SU-DHL-6 (cell line): ENCODE data around the gene PRSS27.

Source experiments
- H2AFZ ChIP-seq: fragments of 200-600 bp; sonication (generic); 2 replicates; pipeline ENCODE4 v1.6.1; 2014; ENCODE audit warnings: low read depth, mild to moderate bottlenecking, moderate library complexity, mixed read lengths, antibody characterized with exemption, low read length; ENCODE audit not compliant: severe bottlenecking
- H3F3A ChIP-seq: fragments of 200-600 bp; shearing (Covaris generic); 2 replicates; pipeline ENCODE4 v1.6.0; 2016; ENCODE audit warnings: antibody characterized with exemption, mild to moderate bottlenecking; ENCODE audit not compliant: insufficient read depth
- H3K27ac ChIP-seq: fragments of 200-600 bp; sonication (generic); 2 replicates; pipeline ENCODE4 v1.5.1; 2016; ENCODE audit warnings: low read depth, mild to moderate bottlenecking, low read length, moderate library complexity, mixed read lengths
- H3K27me3 ChIP-seq: fragments of 200-600 bp; sonication (generic), shearing (Covaris generic); 2 replicates; pipeline ENCODE4 v1.6.0; 2014; ENCODE audit warnings: mild to moderate bottlenecking, low read length
- H3K36me3 ChIP-seq: fragments of 200-600 bp; sonication (generic); 2 replicates; pipeline ENCODE4 v1.6.1; 2014; ENCODE audit warnings: mild to moderate bottlenecking, low read length, mixed read lengths
- H3K4me2 ChIP-seq: fragments of 300-600, 200-600 bp; shearing (Covaris generic), sonication (generic); 2 replicates; pipeline ENCODE4 v1.6.0; 2014; ENCODE audit warnings: low read length, low read depth, mild to moderate bottlenecking; ENCODE audit not compliant: poor library complexity, severe bottlenecking
- H3K4me3 ChIP-seq: fragments of 200-600 bp; sonication (generic); 2 replicates; pipeline ENCODE4 v1.5.1; 2014; ENCODE audit warnings: antibody characterized with exemption, low read length, mild to moderate bottlenecking, mixed read lengths; ENCODE audit not compliant: insufficient read depth, poor library complexity, severe bottlenecking
- H3K79me2 ChIP-seq: fragments of 200-600 bp; sonication (generic); 2 replicates; pipeline ENCODE4 v1.6.1; 2014; ENCODE audit warnings: mild to moderate bottlenecking, low read length, moderate library complexity; ENCODE audit not compliant: insufficient read depth
- H3K9ac ChIP-seq: fragments of 200-600 bp; sonication (generic); 2 replicates; pipeline ENCODE4 v1.7.0; 2014; ENCODE audit warnings: mild to moderate bottlenecking, low read length
- H3K9me2 ChIP-seq: fragments of 200-600 bp; sonication (generic); replicated peaks from 2 replicates; pipeline ENCODE4 v1.6.1; 2014; ENCODE audit warnings: low read length; ENCODE audit not compliant: insufficient read depth
- H3K9me3 ChIP-seq: fragments of 200-600 bp; sonication (generic); 2 replicates; pipeline ENCODE4 v1.6.1; 2014; ENCODE audit warnings: low read length, mixed read lengths; ENCODE audit not compliant: insufficient read depth
- H4K20me1 ChIP-seq: fragments of 200-600 bp; sonication (generic); 2 replicates; pipeline ENCODE4 v1.6.1; 2014; ENCODE audit warnings: low read depth, mild to moderate bottlenecking, antibody characterized with exemption, low read length, moderate library complexity, mixed read lengths
- EZH2phosphoT487 ChIP-seq: fragments of 200-600 bp; sonication (generic), shearing (Covaris generic); conservative IDR thresholded peaks from 2 replicates; pipeline ENCODE4 v1.6.1; 2018; ENCODE audit warnings: mild to moderate bottlenecking, antibody characterized with exemption, low read length, moderate library complexity, mixed read lengths
- TF ChIP-seq, protein P1 (sequence below): fragments of 200-600 bp; sonication (generic); IDR thresholded peaks from one replicate; pipeline ENCODE4 v1.5.1; 2017; ENCODE audit warnings: antibody characterized with exemption, mild to moderate bottlenecking, low read length, moderate library complexity; ENCODE audit not compliant: insufficient read depth, poor library complexity, severe bottlenecking

The PRSS27 gene

DNA sequence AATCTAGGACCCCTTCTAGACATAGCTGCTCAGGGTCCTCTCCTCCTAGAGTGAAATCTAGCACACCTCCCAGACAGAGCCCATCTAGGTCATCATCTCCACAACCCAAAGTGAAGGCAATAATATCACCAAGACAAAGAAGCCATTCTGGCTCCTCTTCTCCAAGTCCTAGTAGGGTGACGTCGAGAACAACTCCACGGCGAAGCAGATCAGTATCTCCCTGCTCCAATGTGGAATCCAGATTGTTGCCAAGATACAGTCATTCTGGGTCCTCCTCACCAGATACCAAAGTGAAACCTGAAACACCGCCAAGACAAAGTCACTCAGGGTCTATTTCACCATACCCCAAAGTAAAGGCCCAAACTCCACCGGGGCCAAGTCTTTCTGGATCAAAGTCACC lies 43.1 kb upstream of the PRSS27 start:
- no peak overlapping the region for H3K4me3 ChIP-seq
- H3K79me2 ChIP-seq, result peaks cover 78% of the 10 kb centered on the region
- no peak overlapping the region for H3K4me2 ChIP-seq
- no peaks in the 10 kb centered on the region for H3K27me3 ChIP-seq
- TF ChIP-seq, protein P1, sequence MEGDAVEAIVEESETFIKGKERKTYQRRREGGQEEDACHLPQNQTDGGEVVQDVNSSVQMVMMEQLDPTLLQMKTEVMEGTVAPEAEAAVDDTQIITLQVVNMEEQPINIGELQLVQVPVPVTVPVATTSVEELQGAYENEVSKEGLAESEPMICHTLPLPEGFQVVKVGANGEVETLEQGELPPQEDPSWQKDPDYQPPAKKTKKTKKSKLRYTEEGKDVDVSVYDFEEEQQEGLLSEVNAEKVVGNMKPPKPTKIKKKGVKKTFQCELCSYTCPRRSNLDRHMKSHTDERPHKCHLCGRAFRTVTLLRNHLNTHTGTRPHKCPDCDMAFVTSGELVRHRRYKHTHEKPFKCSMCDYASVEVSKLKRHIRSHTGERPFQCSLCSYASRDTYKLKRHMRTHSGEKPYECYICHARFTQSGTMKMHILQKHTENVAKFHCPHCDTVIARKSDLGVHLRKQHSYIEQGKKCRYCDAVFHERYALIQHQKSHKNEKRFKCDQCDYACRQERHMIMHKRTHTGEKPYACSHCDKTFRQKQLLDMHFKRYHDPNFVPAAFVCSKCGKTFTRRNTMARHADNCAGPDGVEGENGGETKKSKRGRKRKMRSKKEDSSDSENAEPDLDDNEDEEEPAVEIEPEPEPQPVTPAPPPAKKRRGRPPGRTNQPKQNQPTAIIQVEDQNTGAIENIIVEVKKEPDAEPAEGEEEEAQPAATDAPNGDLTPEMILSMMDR, result no peak
- no peak for TF ChIP-seq EZH2phosphoT487
- no peaks in the 10 kb centered on the region for H3K9me2 ChIP-seq
- H3K9me3 ChIP-seq, result no peaks in the 10 kb centered on the region
- H3K36me3 ChIP-seq, result peaks cover 60% of the 10 kb centered on the region
- H2AFZ ChIP-seq, result no peak overlapping the region
- no peak overlapping the region for H3K27ac ChIP-seq
- H4K20me1 ChIP-seq, result peaks cover 18% of the 10 kb centered on the region; the same call in 1 of the 2 replicates
- no peak overlapping the region for H3K9ac ChIP-seq
- 0 out of 2 replicates have a peak, but pooled peaks cover 7% of the 10 kb centered on the region for H3F3A ChIP-seq

DNA sequence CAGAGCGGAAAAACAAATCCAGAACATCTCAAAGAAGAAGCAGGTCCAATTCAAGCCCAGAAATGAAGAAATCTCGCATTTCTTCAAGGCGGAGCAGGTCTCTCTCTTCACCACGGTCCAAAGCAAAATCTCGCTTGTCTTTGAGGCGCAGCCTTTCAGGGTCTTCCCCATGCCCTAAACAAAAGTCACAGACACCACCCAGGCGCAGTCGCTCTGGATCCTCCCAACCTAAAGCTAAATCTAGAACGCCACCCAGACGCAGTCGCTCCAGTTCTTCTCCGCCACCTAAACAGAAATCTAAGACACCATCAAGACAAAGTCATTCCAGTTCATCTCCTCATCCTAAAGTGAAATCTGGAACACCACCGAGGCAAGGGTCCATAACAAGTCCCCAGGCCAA lies 42.7 kb upstream of the PRSS27 start:
- Histone ChIP-seq H3K36me3 (peaks cover 64% of the 10 kb centered on the region), H3F3A (0 out of 2 replicates have a peak, but pooled peaks cover 7% of the 10 kb centered on the region), H2AFZ (no peak overlapping the region), H3K27ac (no peak overlapping the region), H3K9me2 (no peaks in the 10 kb centered on the region), H3K4me2 (no peak overlapping the region), H3K9me3 (no peaks in the 10 kb centered on the region), H4K20me1 (peaks cover 18% of the 10 kb centered on the region; the same call in 1 of the 2 replicates), H3K4me3 (no peak overlapping the region), H3K9ac (no peak overlapping the region), H3K79me2 (peaks cover 83% of the 10 kb centered on the region), H3K27me3 (no peaks in the 10 kb centered on the region)
- TF ChIP-seq, protein P1, result no peak
- TF ChIP-seq EZH2phosphoT487, result no peak

DNA sequence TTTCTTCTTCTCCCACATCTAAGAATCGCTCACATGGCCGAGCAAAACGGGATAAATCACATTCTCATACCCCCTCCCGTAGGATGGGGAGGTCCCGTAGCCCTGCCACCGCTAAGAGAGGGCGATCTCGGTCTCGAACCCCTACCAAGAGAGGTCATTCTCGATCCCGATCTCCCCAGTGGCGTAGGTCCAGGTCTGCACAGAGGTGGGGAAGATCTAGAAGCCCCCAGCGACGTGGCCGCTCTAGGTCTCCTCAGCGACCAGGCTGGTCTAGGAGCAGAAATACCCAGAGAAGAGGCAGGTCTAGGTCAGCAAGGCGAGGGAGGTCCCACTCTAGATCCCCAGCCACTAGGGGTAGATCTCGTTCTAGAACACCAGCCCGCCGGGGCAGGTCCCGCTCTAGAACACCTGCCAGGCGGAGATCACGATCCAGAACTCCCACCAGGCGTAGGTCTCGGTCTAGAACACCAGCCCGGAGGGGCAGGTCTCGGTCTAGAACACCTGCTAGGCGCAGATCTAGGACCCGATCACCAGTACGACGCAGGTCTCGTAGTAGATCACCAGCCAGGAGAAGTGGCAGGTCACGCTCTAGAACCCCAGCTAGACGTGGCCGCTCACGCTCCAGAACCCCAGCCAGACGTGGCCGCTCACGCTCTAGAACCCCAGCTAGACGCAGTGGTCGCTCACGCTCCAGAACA lies 42.0 kb upstream of the PRSS27 start:
- Histone ChIP-seq H3K27me3 (no peaks in the 10 kb centered on the region), H4K20me1 (peaks cover 21% of the 10 kb centered on the region), H3K4me2 (no peak overlapping the region), H2AFZ (no peak overlapping the region), H3K36me3 (peaks cover 70% of the 10 kb centered on the region), H3K79me2 (peaks cover 90% of the 10 kb centered on the region), H3K4me3 (no peak overlapping the region), H3K9ac (no peak overlapping the region), H3K9me3 (no peaks in the 10 kb centered on the region), H3K27ac (no peak overlapping the region), H3F3A (0 out of 2 replicates have a peak, but pooled peaks cover 7% of the 10 kb centered on the region), H3K9me2 (no peaks in the 10 kb centered on the region)
- TF ChIP-seq EZH2phosphoT487, result no peak
- TF ChIP-seq, protein P1, result no peak
